CD14-positive monocyte (primary cell): ENCODE data around the gene UPF3A. TPM values are rescaled to one million over a fixed set of nuclear protein-coding genes. Genes with fewer than 3 reads are reported as not detected.

Experiments
- DNase-seq, 3 donors: peaks; one replicate each; pipeline ENCODE4 v3.0.0-alpha.2; 2011 to 2022
- H2AFZ ChIP-seq: 2 replicates; pipeline ENCODE4 v1.6.0; 2012; ENCODE audit warnings: mild to moderate bottlenecking, low read depth, low read length, inconsistent platforms; ENCODE audit not compliant: insufficient read depth, poor library complexity, severe bottlenecking
- H3K27ac ChIP-seq, 2 donors: 1 replicate in 1 of 2; 2 replicates in 1 of 2; pipeline ENCODE4 v1.5.1; 2012 to 2013; ENCODE audit warnings: low read length in 2 of 2, control low read depth in 1 of 2, inconsistent platforms in 1 of 2, low read depth in 1 of 2, mild to moderate bottlenecking in 1 of 2
- H3K27me3 ChIP-seq, 2 donors: one replicate each; pipeline versions ENCODE4 v1.6.0 to v1.6.1; 2011 to 2013; ENCODE audit warnings: low read length in 2 of 2; ENCODE audit not compliant: control insufficient read depth in 2 of 2, insufficient read depth in 2 of 2
- H3K36me3 ChIP-seq, 2 donors: replicated peaks in 1 of 2; 1 replicate in 1 of 2; 2 replicates in 1 of 2; pipeline versions ENCODE4 v1.5.1 to v1.6.1; 2012 to 2013; ENCODE audit warnings: low read length in 2 of 2, control low read depth in 1 of 2, inconsistent platforms in 1 of 2, mild to moderate bottlenecking in 1 of 2; ENCODE audit not compliant: insufficient read depth in 2 of 2, control insufficient read depth in 1 of 2
- H3K4me1 ChIP-seq, 2 donors: 1 replicate in 1 of 2; 2 replicates in 1 of 2; pipeline versions ENCODE4 v1.5.1 to v1.6.1; 2012 to 2013; ENCODE audit warnings: low read length in 2 of 2, control low read depth in 1 of 2, inconsistent platforms in 1 of 2, mild to moderate bottlenecking in 1 of 2, moderate library complexity in 1 of 2; ENCODE audit not compliant: insufficient read depth in 2 of 2, control insufficient read depth in 1 of 2
- H3K4me2 ChIP-seq: replicated peaks from 2 replicates; pipeline ENCODE3; 2012; ENCODE audit warnings: low read length, moderate library complexity, mild to moderate bottlenecking; ENCODE audit not compliant: poor library complexity, severe bottlenecking; ENCODE audit errors: extremely low read depth
- H3K4me3 ChIP-seq, 3 experiments: fragments of 200-600 bp in 1 of 3; sonication (generic) in 1 of 3; replicated peaks in 1 of 3; 1 replicate in 2 of 3; 2 replicates in 1 of 3; pipeline ENCODE4 v1.5.1; 2011 to 2013; ENCODE audit warnings: low read length in 3 of 3, mild to moderate bottlenecking in 3 of 3, control low read depth in 2 of 3, low read depth in 2 of 3, inconsistent platforms in 1 of 3, moderate library complexity in 1 of 3
- H3K79me2 ChIP-seq: 2 replicates; pipeline ENCODE4 v1.6.0; 2012; ENCODE audit warnings: mild to moderate bottlenecking, control low read depth, inconsistent platforms, low read length, moderate library complexity; ENCODE audit not compliant: insufficient read depth
- H3K9ac ChIP-seq: 2 replicates; pipeline ENCODE4 v1.6.0; 2017; ENCODE audit warnings: low read length, mild to moderate bottlenecking; ENCODE audit not compliant: insufficient read depth, poor library complexity, severe bottlenecking
- H3K9me3 ChIP-seq, 2 donors: replicated peaks in 1 of 2; 1 replicate in 1 of 2; 2 replicates in 1 of 2; pipeline versions ENCODE4 v1.5.1 to v1.6.1; 2012 to 2013; ENCODE audit warnings: low read length in 2 of 2, control low read depth in 1 of 2; ENCODE audit not compliant: control insufficient read depth in 1 of 2, insufficient read depth in 1 of 2
- H4K20me1 ChIP-seq: 2 replicates; pipeline ENCODE4 v1.6.0; 2012; ENCODE audit warnings: mild to moderate bottlenecking, low read length, control low read depth, moderate library complexity; ENCODE audit not compliant: insufficient read depth
- H3K27ac Mint-ChIP-seq, 7 donors: one replicate each; pipeline ENCODE4 v1.8.0; 2020; ENCODE audit warnings: mild to moderate bottlenecking in 7 of 7, mixed read lengths in 7 of 7, moderate library complexity in 6 of 7, inconsistent platforms in 2 of 7
- H3K27me3 Mint-ChIP-seq, 3 donors: one replicate each; pipeline ENCODE4 v1.8.0; 2021 to 2022; ENCODE audit warnings: low read depth in 3 of 3, mild to moderate bottlenecking in 3 of 3, mixed read lengths in 3 of 3, moderate library complexity in 3 of 3, inconsistent platforms in 1 of 3
- H3K36me3 Mint-ChIP-seq, 2 donors: one replicate each; pipeline ENCODE4 v1.8.0; 2020; ENCODE audit warnings: mixed read lengths in 2 of 2, inconsistent platforms in 1 of 2, mild to moderate bottlenecking in 1 of 2
- H3K4me1 Mint-ChIP-seq: one replicate; pipeline ENCODE4 v1.8.0; 2020; ENCODE audit warnings: mild to moderate bottlenecking, mixed read lengths
- H3K4me3 Mint-ChIP-seq, 2 donors: one replicate each; pipeline ENCODE4 v1.8.0; 2020; ENCODE audit warnings: mild to moderate bottlenecking in 2 of 2, mixed read lengths in 2 of 2, moderate library complexity in 1 of 2
- H3K9me3 Mint-ChIP-seq, 7 donors: one replicate each; pipeline ENCODE4 v1.8.0; 2020 to 2022; ENCODE audit warnings: mixed read lengths in 7 of 7, mild to moderate bottlenecking in 6 of 7, moderate library complexity in 6 of 7, inconsistent platforms in 2 of 7
- CTCF ChIP-seq: fragments of 200-600 bp; IDR thresholded peaks from one replicate; pipeline ENCODE4 v1.8.0; 2022; ENCODE audit warnings: antibody characterized with exemption, mild to moderate bottlenecking
- WGBS: methylation state at CpG from one replicate; pipeline ENCODE4 v1.1.5; 2013; ENCODE audit warnings: missing lambda C conversion rate; ENCODE audit not compliant: insufficient coverage; 5-methylcytosine and 5-hydroxymethylcytosine counted together
- intact Hi-C, 2 donors: fragments of 100-400 bp; cut with micrococcal nuclease; formaldehyde crosslinking; loops; one replicate each; pipeline versions ENCODE4 v1.15.0 to v1.15.1; 2023
- polyA plus RNA-seq, 3 donors: library from polyadenylated mRNA; depleted of rRNA in 1 of 3; unstranded in 2 of 3; stranded (reverse) in 1 of 3; fragments of 300-500 nt in 2 of 3; fragments of >200 nt in 1 of 3; fragmentation: Illumina TruSeq in 2 of 3; gene quantifications; 1 replicate in 2 of 3; 2 replicates in 1 of 3; pipeline ENCODE4 v1.2.3, GENCODE V29; 2012 to 2021

UPF3A gene
- polyA plus RNA-seq, 3 donors = 6.1 to 39.1 (median 7.0) TPM

DNA sequence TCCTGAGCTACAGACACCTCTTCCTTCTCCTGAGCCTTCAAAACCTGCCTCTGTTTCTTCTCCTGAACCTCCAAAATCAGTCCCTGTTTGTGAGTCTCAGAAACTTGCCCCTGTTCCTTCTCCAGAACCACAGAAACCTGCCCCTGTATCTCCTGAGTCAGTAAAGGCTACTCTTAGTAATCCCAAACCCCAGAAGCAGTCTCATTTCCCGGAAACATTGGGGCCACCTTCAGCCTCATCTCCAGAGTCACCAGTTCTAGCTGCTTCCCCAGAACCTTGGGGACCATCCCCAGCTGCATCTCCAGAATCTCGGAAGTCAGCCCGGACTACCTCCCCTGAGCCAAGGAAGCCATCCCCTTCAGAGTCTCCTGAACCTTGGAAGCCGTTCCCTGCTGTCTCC lies 42.9 kb downstream of the UPF3A start:
- peaks cover 59 to 74% of the 10 kb centered on the region in 2 donors for H3K36me3 Mint-ChIP-seq
- H3K4me1 Mint-ChIP-seq = peaks cover 34% of the 10 kb centered on the region
- Histone ChIP-seq H3K4me2 (no peak overlapping the region), H3K9me3 (no peaks in the 10 kb centered on the region), H4K20me1 (peaks cover 36% of the 10 kb centered on the region), H3K36me3 (peaks cover 43 to 74% of the 10 kb centered on the region in 2 donors), H3K9ac (peak overlapping the region; percentile 50), H3K4me3 (no peak overlapping the region), H3K27ac (peak overlapping the region; percentile 44 to 90), H3K4me1 (peaks cover 18 to 23% of the 10 kb centered on the region in 2 donors), H2AFZ (no peak overlapping the region), H3K79me2 (peaks cover 62% of the 10 kb centered on the region), H3K27me3 (no peaks in the 10 kb centered on the region)
- no peak for DNase-seq
- no peak overlapping the region for H3K4me3 Mint-ChIP-seq
- H3K27ac Mint-ChIP-seq = peak overlapping the region; percentile 68 to 89 (median 82)
- no peak for TF ChIP-seq CTCF
- peaks cover 0 to 3% (median 0%) of the 10 kb centered on the region in 3 donors for H3K27me3 Mint-ChIP-seq
- 100% methylated on average over 4 of the region's 4 CpGs for WGBS
- H3K9me3 Mint-ChIP-seq = peaks cover 0 to 3% (median 0%) of the 10 kb centered on the region in 7 donors
- intact Hi-C loops = no loop called here

DNA sequence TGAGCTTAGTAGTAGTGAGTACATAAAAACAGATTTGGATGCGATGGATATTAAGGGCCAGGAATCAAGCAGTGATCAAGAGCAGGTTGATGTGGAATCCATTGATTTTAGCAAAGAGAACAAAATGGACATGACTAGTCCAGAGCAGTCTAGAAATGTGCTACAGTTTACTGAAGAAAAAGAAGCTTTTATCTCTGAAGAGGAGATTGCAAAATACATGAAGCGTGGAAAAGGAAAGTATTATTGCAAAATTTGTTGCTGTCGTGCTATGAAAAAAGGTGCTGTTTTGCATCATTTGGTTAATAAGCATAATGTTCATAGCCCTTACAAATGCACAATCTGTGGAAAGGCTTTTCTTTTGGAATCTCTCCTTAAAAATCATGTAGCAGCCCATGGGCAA lies 44.3 kb downstream of the UPF3A start:
- H3K4me3 ChIP-seq = peak overlapping the region in 1 of 3 experiments; percentile 35
- peak overlapping the region; percentile 54 for H2AFZ ChIP-seq
- peaks cover 22% of the 10 kb centered on the region for H4K20me1 ChIP-seq
- peak overlapping the region; percentile 44 to 90 for H3K27ac ChIP-seq
- peak overlapping the region; percentile 37 for H3K4me2 ChIP-seq
- H3K9me3 ChIP-seq = no peaks in the 10 kb centered on the region
- H3K36me3 Mint-ChIP-seq = peaks cover 50 to 63% of the 10 kb centered on the region in 2 donors
- 83% methylated on average over 1 of the region's 3 CpGs for WGBS
- H3K9me3 Mint-ChIP-seq = peaks cover 0 to 3% (median 0%) of the 10 kb centered on the region in 7 donors
- intact Hi-C loops = no loop called here
- H3K4me1 Mint-ChIP-seq = peaks cover 27% of the 10 kb centered on the region
- H3K27ac Mint-ChIP-seq = peak overlapping the region; percentile 1 to 89 (median 86)
- DNase-seq = peak; percentile 16 to 48 (median 21)
- peaks cover 0 to 3% (median 0%) of the 10 kb centered on the region in 3 donors for H3K27me3 Mint-ChIP-seq
- H3K4me3 Mint-ChIP-seq = peak overlapping the region in 1 of 2 donors; percentile 69
- H3K36me3 ChIP-seq = peaks cover 43 to 69% of the 10 kb centered on the region in 2 donors
- peaks cover 50% of the 10 kb centered on the region for H3K79me2 ChIP-seq
- peaks cover 18 to 23% of the 10 kb centered on the region in 2 donors for H3K4me1 ChIP-seq
- no peaks in the 10 kb centered on the region for H3K27me3 ChIP-seq
- peak overlapping the region; percentile 50 for H3K9ac ChIP-seq
- no peak for TF ChIP-seq CTCF
